ENCODE results near the gene CRYBG1. TPM values are rescaled to one million over a fixed set of nuclear protein-coding genes. Genes with fewer than 3 reads are reported as not detected.

Gene CRYBG1
- total and polyA plus RNA-seq, 5 donors from 2014 or later = 16.4 to 83.8 (median 19.6) TPM

- Mint-ChIP-seq H3K4me3 (peak overlapping the region; percentile 44 to 76 (median 69)), H3K36me3 (no peaks in the 10 kb centered on the region), H3K9me3 (peaks cover 0 to 7% (median 0%) of the 10 kb centered on the region in 7 donors), H3K27ac (no peak overlapping the region), H3K4me1 (peaks cover 0 to 10% (median 8%) of the 10 kb centered on the region in 4 donors), H3K27me3 (peaks cover 69% of the 10 kb centered on the region)
- H3K9me3 ChIP-seq (ENCODE audit: control insufficient read depth in 2 of 2, low read length in 2 of 2) = no peaks in the 10 kb centered on the region
- ATAC-seq (ENCODE audit: low read depth in 2 of 2) = no peak
- H3K27me3 ChIP-seq (ENCODE audit: control insufficient read depth, insufficient read depth, low read length) = peaks cover 31% of the 10 kb centered on the region
- H3K4me3 ChIP-seq (ENCODE audit: low read depth, low read length) = no peak overlapping the region
- H3K27ac ChIP-seq (ENCODE audit: insufficient read depth, low read length, poor library complexity, severe bottlenecking) = no peak overlapping the region
- H3K4me1 ChIP-seq (ENCODE audit: control insufficient read depth, insufficient read depth, low read length, poor library complexity, severe bottlenecking) = peaks cover 16% of the 10 kb centered on the region
- DNase-seq = no peak
- H3K36me3 ChIP-seq (ENCODE audit: control insufficient read depth, insufficient read depth, low read length) = no peaks in the 10 kb centered on the region
These were observed 533 bp upstream of the CRYBG1 start for GRCh38 chr6:106359959-106360409.

- peaks cover 0 to 10% (median 8%) of the 10 kb centered on the region in 4 donors for H3K4me1 Mint-ChIP-seq
- H3K27ac ChIP-seq (ENCODE audit: insufficient read depth, low read length, poor library complexity, severe bottlenecking) = no peak overlapping the region
- ATAC-seq (ENCODE audit: low read depth in 2 of 2) (peak; percentile 25 to 29), DNase-seq (peak in 1 of 3 donors; percentile 26)
- no peak overlapping the region for H3K4me3 ChIP-seq (ENCODE audit: low read depth, low read length)
- H3K27ac Mint-ChIP-seq = no peak overlapping the region
- peaks cover 16% of the 10 kb centered on the region for H3K4me1 ChIP-seq (ENCODE audit: control insufficient read depth, insufficient read depth, low read length, poor library complexity, severe bottlenecking)
- no peaks in the 10 kb centered on the region for H3K36me3 Mint-ChIP-seq
- H3K36me3 ChIP-seq (ENCODE audit: control insufficient read depth, insufficient read depth, low read length) = no peaks in the 10 kb centered on the region
- H3K27me3 Mint-ChIP-seq = peaks cover 64% of the 10 kb centered on the region
- peaks cover 0 to 7% (median 0%) of the 10 kb centered on the region in 7 donors for H3K9me3 Mint-ChIP-seq
- H3K4me3 Mint-ChIP-seq = peak overlapping the region; percentile 57 to 87 (median 86)
- H3K27me3 ChIP-seq (ENCODE audit: control insufficient read depth, insufficient read depth, low read length) = peaks cover 24% of the 10 kb centered on the region
- H3K9me3 ChIP-seq (ENCODE audit: control insufficient read depth in 2 of 2, low read length in 2 of 2) = no peaks in the 10 kb centered on the region
These were observed 493 bp downstream of the CRYBG1 start for GRCh38 chr6:106360989-106361430.

- DNase-seq (no peak), ATAC-seq (ENCODE audit: low read depth in 2 of 2) (no peak)
- H3K27ac ChIP-seq (ENCODE audit: insufficient read depth, low read length, poor library complexity, severe bottlenecking) = no peak overlapping the region
- H3K4me1 ChIP-seq (ENCODE audit: control insufficient read depth, insufficient read depth, low read length, poor library complexity, severe bottlenecking) = peaks cover 16% of the 10 kb centered on the region
- no peaks in the 10 kb centered on the region for H3K36me3 ChIP-seq (ENCODE audit: control insufficient read depth, insufficient read depth, low read length)
- Mint-ChIP-seq H3K27ac (no peak overlapping the region), H3K27me3 (peaks cover 47% of the 10 kb centered on the region), H3K9me3 (peaks cover 0 to 3% (median 0%) of the 10 kb centered on the region in 7 donors), H3K4me1 (peaks cover 0 to 10% (median 8%) of the 10 kb centered on the region in 4 donors), H3K36me3 (no peaks in the 10 kb centered on the region), H3K4me3 (peak overlapping the region in 1 of 4 donors; percentile 47)
- H3K27me3 ChIP-seq (ENCODE audit: control insufficient read depth, insufficient read depth, low read length) = peaks cover 6% of the 10 kb centered on the region
- no peak overlapping the region for H3K4me3 ChIP-seq (ENCODE audit: low read depth, low read length)
- no peaks in the 10 kb centered on the region for H3K9me3 ChIP-seq (ENCODE audit: control insufficient read depth in 2 of 2, low read length in 2 of 2)
These were observed 3.1 kb downstream of the CRYBG1 start for GRCh38 chr6:106363401-106364138.

- no peak overlapping the region for H3K27ac ChIP-seq (ENCODE audit: insufficient read depth, low read length, poor library complexity, severe bottlenecking)
- ATAC-seq (ENCODE audit: low read depth in 2 of 2) = no peak
- H3K27me3 ChIP-seq (ENCODE audit: control insufficient read depth, insufficient read depth, low read length) = no peaks in the 10 kb centered on the region
- no peak overlapping the region for H3K4me3 Mint-ChIP-seq
- no peaks in the 10 kb centered on the region for H3K36me3 ChIP-seq (ENCODE audit: control insufficient read depth, insufficient read depth, low read length)
- H3K27me3 Mint-ChIP-seq = peaks cover 13% of the 10 kb centered on the region
- no peaks in the 10 kb centered on the region for H3K4me1 ChIP-seq (ENCODE audit: control insufficient read depth, insufficient read depth, low read length, poor library complexity, severe bottlenecking)
- H3K27ac Mint-ChIP-seq = no peak overlapping the region
- no peak for DNase-seq
- H3K4me1 Mint-ChIP-seq = no peaks in the 10 kb centered on the region
- H3K36me3 Mint-ChIP-seq = no peaks in the 10 kb centered on the region
- H3K9me3 ChIP-seq (ENCODE audit: control insufficient read depth in 2 of 2, low read length in 2 of 2) = no peaks in the 10 kb centered on the region
- H3K9me3 Mint-ChIP-seq = peaks cover 0 to 2% (median 0%) of the 10 kb centered on the region in 7 donors
- H3K4me3 ChIP-seq (ENCODE audit: low read depth, low read length) = no peak overlapping the region
These were observed 9.2 kb downstream of the CRYBG1 start for GRCh38 chr6:106369739-106370138.

GRCh38 chr6:106370639-106371038, 10.1 kb downstream of the CRYBG1 start:
- H3K9me3 ChIP-seq (ENCODE audit: control insufficient read depth in 2 of 2, low read length in 2 of 2) = no peaks in the 10 kb centered on the region
- ATAC-seq (ENCODE audit: low read depth in 2 of 2) = no peak
- H3K36me3 ChIP-seq (ENCODE audit: control insufficient read depth, insufficient read depth, low read length) = no peaks in the 10 kb centered on the region
- H3K27ac ChIP-seq (ENCODE audit: insufficient read depth, low read length, poor library complexity, severe bottlenecking) = no peak overlapping the region
- Mint-ChIP-seq H3K4me1 (no peaks in the 10 kb centered on the region), H3K27ac (no peak overlapping the region), H3K27me3 (peaks cover 13% of the 10 kb centered on the region), H3K9me3 (peaks cover 0 to 3% (median 0%) of the 10 kb centered on the region in 7 donors), H3K36me3 (no peaks in the 10 kb centered on the region), H3K4me3 (no peak overlapping the region)
- no peak overlapping the region for H3K4me3 ChIP-seq (ENCODE audit: low read depth, low read length)
- no peak for DNase-seq
- no peaks in the 10 kb centered on the region for H3K27me3 ChIP-seq (ENCODE audit: control insufficient read depth, insufficient read depth, low read length)
- no peaks in the 10 kb centered on the region for H3K4me1 ChIP-seq (ENCODE audit: control insufficient read depth, insufficient read depth, low read length, poor library complexity, severe bottlenecking)

- Mint-ChIP-seq H3K4me1 (no peaks in the 10 kb centered on the region), H3K4me3 (no peak overlapping the region), H3K36me3 (no peaks in the 10 kb centered on the region), H3K9me3 (peaks cover 0 to 3% (median 0%) of the 10 kb centered on the region in 7 donors), H3K27ac (no peak overlapping the region), H3K27me3 (peaks cover 4% of the 10 kb centered on the region)
- peak in 1 of 3 donors; percentile 32 for DNase-seq
- Histone ChIP-seq H3K9me3 (ENCODE audit: control insufficient read depth in 2 of 2, low read length in 2 of 2) (no peaks in the 10 kb centered on the region), H3K4me1 (ENCODE audit: control insufficient read depth, insufficient read depth, low read length, poor library complexity, severe bottlenecking) (no peaks in the 10 kb centered on the region), H3K27me3 (ENCODE audit: control insufficient read depth, insufficient read depth, low read length) (no peaks in the 10 kb centered on the region), H3K4me3 (ENCODE audit: low read depth, low read length) (no peak overlapping the region), H3K27ac (ENCODE audit: insufficient read depth, low read length, poor library complexity, severe bottlenecking) (no peak overlapping the region), H3K36me3 (ENCODE audit: control insufficient read depth, insufficient read depth, low read length) (no peaks in the 10 kb centered on the region)
- ATAC-seq (ENCODE audit: low read depth in 2 of 2) = no peak
These were observed 12.5 kb downstream of the CRYBG1 start for GRCh38 chr6:106372838-106373501.

- no peaks in the 10 kb centered on the region for H3K36me3 Mint-ChIP-seq
- no peak for ATAC-seq (ENCODE audit: low read depth in 2 of 2)
- Histone ChIP-seq H3K9me3 (ENCODE audit: control insufficient read depth in 2 of 2, low read length in 2 of 2) (no peaks in the 10 kb centered on the region), H3K4me3 (ENCODE audit: low read depth, low read length) (no peak overlapping the region), H3K27me3 (ENCODE audit: control insufficient read depth, insufficient read depth, low read length) (no peaks in the 10 kb centered on the region), H3K36me3 (ENCODE audit: control insufficient read depth, insufficient read depth, low read length) (no peaks in the 10 kb centered on the region), H3K27ac (ENCODE audit: insufficient read depth, low read length, poor library complexity, severe bottlenecking) (no peak overlapping the region), H3K4me1 (ENCODE audit: control insufficient read depth, insufficient read depth, low read length, poor library complexity, severe bottlenecking) (no peaks in the 10 kb centered on the region)
- no peak overlapping the region for H3K27ac Mint-ChIP-seq
- H3K4me3 Mint-ChIP-seq = no peak overlapping the region
- H3K27me3 Mint-ChIP-seq = peaks cover 9% of the 10 kb centered on the region
- peaks cover 0 to 3% (median 0%) of the 10 kb centered on the region in 7 donors for H3K9me3 Mint-ChIP-seq
- DNase-seq = peak in 1 of 3 donors; percentile 15
- no peaks in the 10 kb centered on the region for H3K4me1 Mint-ChIP-seq
These were observed 13.2 kb downstream of the CRYBG1 start for GRCh38 chr6:106373502-106374239.

Measured in CD4-positive, CD25-positive, alpha-beta regulatory T cell (primary cell).